PC-9 (cell line): Measurements from ENCODE around the gene EHD4. TPM values are rescaled to one million over a fixed set of nuclear protein-coding genes. Genes with fewer than 3 reads are reported as not detected.

ENCODE experiments used
- BruUV-seq: library from RNA; stranded (reverse); fragments of 400-500 nt; replicated peaks from 2 replicates; lab custom pipeline; 2021; lab: Mats Ljungman, UMichigan
- CTCF ChIA-PET: fragments of 300-600 bp; sonication (Branson Sonifier 250); formaldehyde crosslinking; loops from one replicate; lab custom pipeline; 2022; ENCODE audit warnings: antibody characterized with exemption; lab: Charles Lee
- POLR2A ChIA-PET: fragments of 300-600 bp; sonication (Branson Sonifier 250); formaldehyde crosslinking; loops from one replicate; lab custom pipeline; 2022; ENCODE audit warnings: antibody characterized with exemption; ENCODE audit not compliant: unreplicated experiment; lab: Charles Lee
- DNase-seq, 2 experiments: peaks; one replicate each; pipeline versions ENCODE4 v3.0.0 to v3.0.0-alpha.2; 2015 to 2022; ENCODE audit warnings: mixed read lengths in 1 of 2
- H2AFZ ChIP-seq: fragments of 200-600 bp; sonication (generic); 2 replicates; pipeline ENCODE4 v1.8.1; 2017; ENCODE audit warnings: antibody characterized with exemption
- H3F3A ChIP-seq: fragments of 200-600 bp; sonication (generic); 2 replicates; pipeline ENCODE4 v1.8.1; 2017; ENCODE audit warnings: antibody characterized with exemption, mild to moderate bottlenecking, low read depth; ENCODE audit not compliant: insufficient read depth
- H3K27ac ChIP-seq: fragments of 200-600 bp; sonication (generic); 2 replicates; pipeline ENCODE4 v1.6.1; 2016; ENCODE audit warnings: mixed run types
- H3K27me3 ChIP-seq: fragments of 200-600 bp; sonication (generic); 2 replicates; pipeline ENCODE4 v1.6.1; 2016; ENCODE audit warnings: low read depth, mixed run types; ENCODE audit not compliant: insufficient read depth
- H3K36me3 ChIP-seq: fragments of 200-600 bp; sonication (generic); 2 replicates; pipeline ENCODE4 v1.6.1; 2016; ENCODE audit warnings: low read depth, mixed run types
- H3K4me1 ChIP-seq: fragments of 200-600 bp; sonication (generic); replicated peaks from 2 replicates; pipeline ENCODE4 v1.6.1; 2016; ENCODE audit warnings: mixed run types; ENCODE audit not compliant: insufficient read depth
- H3K4me2 ChIP-seq: fragments of 200-600 bp; sonication (generic); 2 replicates; pipeline ENCODE4 v1.6.1; 2017; ENCODE audit warnings: mixed run types
- H3K4me3 ChIP-seq: fragments of 200-600 bp; sonication (generic); 2 replicates; pipeline ENCODE4 v1.6.1; 2016; ENCODE audit warnings: mixed run types
- H3K79me2 ChIP-seq: fragments of 200-600 bp; sonication (generic); 2 replicates; pipeline ENCODE4 v1.6.1; 2017; ENCODE audit warnings: low read depth, mixed run types
- H3K9me2 ChIP-seq: fragments of 200-600 bp; sonication (generic); 2 replicates; pipeline ENCODE4 v1.8.1; 2017; ENCODE audit warnings: mild to moderate bottlenecking; ENCODE audit not compliant: insufficient read depth
- H3K9me3 ChIP-seq: fragments of 200-600 bp; sonication (generic); 2 replicates; pipeline ENCODE4 v1.8.1; 2016; ENCODE audit warnings: low read depth; ENCODE audit not compliant: insufficient read depth
- H4K20me1 ChIP-seq: fragments of 200-600 bp; sonication (generic); 2 replicates; pipeline ENCODE4 v1.8.1; 2017; ENCODE audit not compliant: insufficient read depth
- EZH2 ChIP-seq: fragments of 200-600 bp; sonication (generic); IDR thresholded peaks from 2 replicates; pipeline ENCODE4 v1.8.0; 2017; ENCODE audit warnings: antibody characterized with exemption, low read depth
- intact Hi-C: fragments of 100-400 bp; cut with micrococcal nuclease; formaldehyde crosslinking; loops from one replicate; pipeline ENCODE4 v1.10.0; 2022; ENCODE audit not compliant: unreplicated experiment
- total RNA-seq: library from RNA; stranded (reverse); gene quantifications from 2 replicates; pipeline ENCODE4 v1.2.3, GENCODE V29; 2021
- TF ChIP-seq, protein P1 (sequence below): fragments of 200-600 bp; sonication (generic); conservative IDR thresholded peaks from 2 replicates; pipeline ENCODE4 v1.6.1; 2017; ENCODE audit warnings: mixed run types, antibody characterized with exemption, mild to moderate bottlenecking, moderate library complexity

EHD4 gene
- total RNA-seq, 1 experiment from 2014 or later, result 18.1 TPM

DNA sequence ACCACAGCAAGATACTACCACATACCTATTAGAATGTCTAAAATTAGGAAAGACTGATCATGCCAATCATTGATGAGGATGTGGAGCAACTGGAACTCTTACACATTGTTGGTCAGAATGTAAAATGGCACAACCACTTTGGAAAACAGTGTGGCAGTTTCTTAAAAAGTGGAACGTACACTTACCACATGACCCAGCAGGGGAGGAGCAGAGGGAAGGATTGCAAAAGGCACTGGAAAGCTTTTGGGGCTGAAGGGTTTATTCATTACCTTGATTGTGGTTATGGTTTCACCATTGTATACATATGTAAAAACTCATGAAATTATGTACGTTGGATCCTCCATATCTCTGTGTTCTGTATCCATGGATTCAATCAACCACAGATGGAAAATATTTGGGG lies 3.3 kb upstream of the EHD4 start:
- TF ChIP-seq EZH2, result no peak
- TF ChIP-seq, protein P1, sequence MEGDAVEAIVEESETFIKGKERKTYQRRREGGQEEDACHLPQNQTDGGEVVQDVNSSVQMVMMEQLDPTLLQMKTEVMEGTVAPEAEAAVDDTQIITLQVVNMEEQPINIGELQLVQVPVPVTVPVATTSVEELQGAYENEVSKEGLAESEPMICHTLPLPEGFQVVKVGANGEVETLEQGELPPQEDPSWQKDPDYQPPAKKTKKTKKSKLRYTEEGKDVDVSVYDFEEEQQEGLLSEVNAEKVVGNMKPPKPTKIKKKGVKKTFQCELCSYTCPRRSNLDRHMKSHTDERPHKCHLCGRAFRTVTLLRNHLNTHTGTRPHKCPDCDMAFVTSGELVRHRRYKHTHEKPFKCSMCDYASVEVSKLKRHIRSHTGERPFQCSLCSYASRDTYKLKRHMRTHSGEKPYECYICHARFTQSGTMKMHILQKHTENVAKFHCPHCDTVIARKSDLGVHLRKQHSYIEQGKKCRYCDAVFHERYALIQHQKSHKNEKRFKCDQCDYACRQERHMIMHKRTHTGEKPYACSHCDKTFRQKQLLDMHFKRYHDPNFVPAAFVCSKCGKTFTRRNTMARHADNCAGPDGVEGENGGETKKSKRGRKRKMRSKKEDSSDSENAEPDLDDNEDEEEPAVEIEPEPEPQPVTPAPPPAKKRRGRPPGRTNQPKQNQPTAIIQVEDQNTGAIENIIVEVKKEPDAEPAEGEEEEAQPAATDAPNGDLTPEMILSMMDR, result no peak
- peaks cover 8% of the 10 kb centered on the region for H3K79me2 ChIP-seq
- CTCF ChIA-PET, result interaction anchor here (0.6 kb wide), 1 partner anchor 27 kb away, joined by 4 read pairs; no protein-coding TSS in a partner anchor
- H3K27ac ChIP-seq, result no peak overlapping the region
- DNase-seq, result no peak
- no peaks in the 10 kb centered on the region for H4K20me1 ChIP-seq
- no peak overlapping the region for H3K4me2 ChIP-seq
- BruUV-seq, result no TSS peak
- no peaks in the 10 kb centered on the region for H3K9me2 ChIP-seq
- POLR2A ChIA-PET, result no interaction called here
- no peak overlapping the region for H2AFZ ChIP-seq
- peaks cover 27% of the 10 kb centered on the region for H3K4me1 ChIP-seq
- no peaks in the 10 kb centered on the region for H3K27me3 ChIP-seq
- H3K36me3 ChIP-seq, result no peaks in the 10 kb centered on the region
- H3K9me3 ChIP-seq, result no peaks in the 10 kb centered on the region
- no peak overlapping the region for H3K4me3 ChIP-seq
- intact Hi-C loops, result no loop called here
- H3F3A ChIP-seq, result peaks cover 24% of the 10 kb centered on the region

DNA sequence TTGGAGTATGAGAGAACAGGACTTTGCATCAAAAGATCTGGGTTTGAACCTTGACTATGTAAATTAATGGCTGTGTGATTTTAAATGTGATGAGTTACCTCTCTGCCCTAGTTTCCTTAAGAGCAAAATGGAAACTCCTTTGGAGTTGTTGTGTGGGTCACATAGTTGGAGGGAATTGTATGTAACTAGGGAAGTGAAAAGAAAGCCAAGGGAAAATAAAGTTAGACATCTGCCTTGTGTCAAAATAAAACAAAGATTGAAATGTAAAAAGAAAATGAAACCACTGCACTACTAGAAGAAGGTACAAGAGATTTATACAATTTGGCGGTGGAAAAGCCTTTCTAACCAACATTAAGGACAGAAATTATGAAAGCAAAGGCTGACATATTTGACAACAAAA lies 1.7 kb upstream of the EHD4 start:
- ChIA-PET CTCF (interaction anchor here (2.4 kb wide), 1 partner anchor 200 kb away, joined by 7 read pairs; the partner anchor contains the start of gene MAPKBP1), POLR2A (no interaction called here)
- TF ChIP-seq, protein P1, result no peak
- no peak for TF ChIP-seq EZH2
- no peaks in the 10 kb centered on the region; the same call in 1 of the 2 replicates for H4K20me1 ChIP-seq
- peaks cover 21% of the 10 kb centered on the region for H3F3A ChIP-seq
- H3K27me3 ChIP-seq, result no peaks in the 10 kb centered on the region
- H3K79me2 ChIP-seq, result peaks cover 24% of the 10 kb centered on the region
- H2AFZ ChIP-seq, result no peak overlapping the region
- no peaks in the 10 kb centered on the region for H3K36me3 ChIP-seq
- no peaks in the 10 kb centered on the region for H3K9me2 ChIP-seq
- no peak overlapping the region for H3K4me3 ChIP-seq
- H3K4me2 ChIP-seq, result no peak overlapping the region
- no peaks in the 10 kb centered on the region for H3K9me3 ChIP-seq
- no peak for DNase-seq
- intact Hi-C loops, result no loop called here
- no peak overlapping the region; the same call in 1 of the 2 replicates for H3K27ac ChIP-seq
- H3K4me1 ChIP-seq, result peaks cover 28% of the 10 kb centered on the region
- no TSS peak for BruUV-seq

DNA sequence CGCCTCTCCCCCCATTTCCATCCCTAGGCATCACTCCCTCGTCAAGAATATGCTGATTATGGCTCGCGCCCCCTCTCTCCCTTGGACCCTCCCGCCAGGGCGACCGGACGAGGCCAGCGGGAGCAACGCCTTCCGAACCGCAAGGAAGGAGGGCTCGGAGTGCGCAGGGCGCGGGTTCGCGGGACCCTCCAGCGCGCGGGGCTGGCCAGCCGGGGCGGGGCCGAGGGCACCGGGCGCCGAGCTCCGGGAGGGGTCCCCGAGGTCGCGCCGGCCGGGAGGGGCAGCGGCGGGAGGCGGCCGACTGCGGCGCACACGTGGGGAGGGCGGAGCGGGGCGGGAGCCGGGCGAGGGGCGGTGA lies 483 bp downstream of the EHD4 start:
- no peaks in the 10 kb centered on the region; the same call in 1 of the 2 replicates for H4K20me1 ChIP-seq
- H3K4me2 ChIP-seq, result peak overlapping the region; percentile 78
- H3K9me3 ChIP-seq, result no peaks in the 10 kb centered on the region
- peak overlapping the region; percentile 77 for H3K4me3 ChIP-seq
- H3F3A ChIP-seq, result peaks cover 21% of the 10 kb centered on the region
- peak overlapping the region; percentile 92 for H3K27ac ChIP-seq
- intact Hi-C loops, result loop anchor here (1.0 to 2.0 kb wide), 5 partner anchors 37 to 197 kb away; partner anchors contain the start of genes MAPKBP1 and PLA2G4B
- H3K79me2 ChIP-seq, result peaks cover 44% of the 10 kb centered on the region
- H3K27me3 ChIP-seq, result no peaks in the 10 kb centered on the region
- H3K9me2 ChIP-seq, result no peaks in the 10 kb centered on the region
- peak overlapping the region; percentile 83 for H2AFZ ChIP-seq
- no peaks in the 10 kb centered on the region for H3K36me3 ChIP-seq
- H3K4me1 ChIP-seq, result peaks cover 28% of the 10 kb centered on the region
- ChIA-PET CTCF (interaction anchor here (1.2 to 2.4 kb wide), 2 partner anchors 67 to 198 kb away, joined by 6 to 7 read pairs; partner anchors contain the start of gene MAPKBP1), POLR2A (interaction anchor here (0.5 to 1.3 kb wide), 6 partner anchors 23 to 722 kb away, joined by 3 to 6 read pairs (median 4); no protein-coding TSS in a partner anchor)
- no peak for DNase-seq
- no TSS peak for BruUV-seq
- TF ChIP-seq EZH2, result no peak
- TF ChIP-seq, protein P1, result no peak
